Astrocyte (in vitro differentiated cells and primary cell): ENCODE results near the gene SMOC1. TPM values are rescaled to one million over a fixed set of nuclear protein-coding genes. Genes with fewer than 3 reads are reported as not detected.

Experiments used
- DNase-seq: peaks from one replicate; pipeline ENCODE4 v3.0.0-alpha.2; 2010; ENCODE audit warnings: low read depth
- FAIRE-seq: peaks from 2 replicates; lab custom pipeline; 2011; peaks lifted over from hg19 to GRCh38; lab: Jason Lieb, UNC
- H2AFZ ChIP-seq: 2 replicates; pipeline ENCODE4 v1.6.0; 2012; ENCODE audit warnings: low read depth, low read length, inconsistent platforms
- H3K27ac ChIP-seq: 2 replicates; pipeline ENCODE4 v1.5.1; 2011; ENCODE audit warnings: low read depth, low read length, inconsistent platforms
- H3K27me3 ChIP-seq: 2 replicates; pipeline ENCODE4 v1.6.0; 2011; ENCODE audit warnings: low read length, inconsistent platforms; ENCODE audit not compliant: insufficient read depth
- H3K36me3 ChIP-seq: 2 replicates; pipeline ENCODE4 v1.5.1; 2011; ENCODE audit warnings: low read length, inconsistent platforms; ENCODE audit not compliant: insufficient read depth
- H3K4me1 ChIP-seq: 2 replicates; pipeline ENCODE4 v1.5.1; 2011; ENCODE audit warnings: low read length, inconsistent platforms; ENCODE audit not compliant: insufficient read depth
- H3K4me2 ChIP-seq: 2 replicates; pipeline ENCODE4 v1.6.0; 2012; ENCODE audit warnings: low read length, inconsistent platforms
- H3K4me3 ChIP-seq: 2 replicates; pipeline ENCODE4 v1.5.1; 2011; ENCODE audit warnings: low read depth, mild to moderate bottlenecking, low read length, inconsistent platforms; ENCODE audit not compliant: insufficient read depth
- H3K79me2 ChIP-seq: 2 replicates; pipeline ENCODE4 v1.6.0; 2012; ENCODE audit warnings: mild to moderate bottlenecking, low read length, inconsistent platforms; ENCODE audit not compliant: insufficient read depth
- H3K9ac ChIP-seq: 2 replicates; pipeline ENCODE4 v1.6.0; 2012; ENCODE audit warnings: mild to moderate bottlenecking, low read length, inconsistent platforms
- H3K9me3 ChIP-seq: 2 replicates; pipeline ENCODE4 v1.5.1; 2012; ENCODE audit warnings: low read depth, mild to moderate bottlenecking, low read length, inconsistent platforms; ENCODE audit not compliant: insufficient read depth
- H4K20me1 ChIP-seq: 2 replicates; pipeline ENCODE4 v1.6.0; 2012; ENCODE audit warnings: low read length, inconsistent platforms; ENCODE audit not compliant: insufficient read depth
- H3K27ac Mint-ChIP-seq: one replicate; pipeline ENCODE4 v1.8.0; 2021; ENCODE audit warnings: mild to moderate bottlenecking, mixed read lengths; ENCODE audit not compliant: unreplicated experiment
- H3K27me3 Mint-ChIP-seq: one replicate; pipeline ENCODE4 v1.8.0; 2021; ENCODE audit warnings: low read depth, mixed read lengths; ENCODE audit not compliant: unreplicated experiment
- H3K36me3 Mint-ChIP-seq: one replicate; pipeline ENCODE4 v1.8.0; 2021; ENCODE audit warnings: low read depth, mixed read lengths; ENCODE audit not compliant: unreplicated experiment
- H3K4me1 Mint-ChIP-seq: one replicate; pipeline ENCODE4 v1.8.0; 2021; ENCODE audit warnings: low read depth, mixed read lengths; ENCODE audit not compliant: unreplicated experiment
- H3K4me3 Mint-ChIP-seq: one replicate; pipeline ENCODE4 v1.8.0; 2021; ENCODE audit warnings: mild to moderate bottlenecking, moderate library complexity, mixed read lengths; ENCODE audit not compliant: unreplicated experiment
- H3K9me3 Mint-ChIP-seq: one replicate; pipeline ENCODE4 v1.8.0; 2021; ENCODE audit warnings: mild to moderate bottlenecking, mixed read lengths; ENCODE audit not compliant: unreplicated experiment
- EZH2 ChIP-seq: IDR thresholded peaks from 2 replicates; pipeline ENCODE4 v1.6.1; 2012; ENCODE audit warnings: mild to moderate bottlenecking, low read length, inconsistent platforms; ENCODE audit not compliant: insufficient read depth
- total RNA-seq: library from RNA; stranded (reverse); gene quantifications from 2 replicates; pipeline ENCODE4 v1.2.1, GENCODE V29; 2021
- TF ChIP-seq, protein P1 (sequence below): IDR thresholded peaks from 2 replicates; pipeline ENCODE4 v1.5.1; 2011; ENCODE audit warnings: low read depth, mild to moderate bottlenecking, inconsistent platforms, low read length, moderate library complexity; ENCODE audit not compliant: insufficient read depth

SMOC1 gene
- total RNA-seq, 1 donor from 2014 or later: 0.16 TPM

GRCh38 chr14:69933623-69934275, 54.5 kb downstream of the SMOC1 start:
- H3K9ac ChIP-seq: no peak overlapping the region
- H3K27ac Mint-ChIP-seq: no peak overlapping the region
- peaks cover 18% of the 10 kb centered on the region for H3K27me3 ChIP-seq
- no peak overlapping the region for H3K27ac ChIP-seq
- H3K36me3 ChIP-seq: no peaks in the 10 kb centered on the region
- no peaks in the 10 kb centered on the region for H3K36me3 Mint-ChIP-seq
- H3K4me1 ChIP-seq: no peaks in the 10 kb centered on the region
- DNase-seq (no peak), FAIRE-seq (no peak)
- H3K4me3 Mint-ChIP-seq: no peak overlapping the region
- H3K4me2 ChIP-seq: no peak overlapping the region
- peaks cover 32% of the 10 kb centered on the region for H3K27me3 Mint-ChIP-seq
- no peak overlapping the region for H2AFZ ChIP-seq
- no peak overlapping the region for H3K4me3 ChIP-seq
- H3K9me3 Mint-ChIP-seq: peaks cover 2% of the 10 kb centered on the region
- no peaks in the 10 kb centered on the region for H3K79me2 ChIP-seq
- H3K4me1 Mint-ChIP-seq: no peaks in the 10 kb centered on the region
- no peaks in the 10 kb centered on the region for H4K20me1 ChIP-seq
- no peaks in the 10 kb centered on the region for H3K9me3 ChIP-seq
- TF ChIP-seq, protein P1, sequence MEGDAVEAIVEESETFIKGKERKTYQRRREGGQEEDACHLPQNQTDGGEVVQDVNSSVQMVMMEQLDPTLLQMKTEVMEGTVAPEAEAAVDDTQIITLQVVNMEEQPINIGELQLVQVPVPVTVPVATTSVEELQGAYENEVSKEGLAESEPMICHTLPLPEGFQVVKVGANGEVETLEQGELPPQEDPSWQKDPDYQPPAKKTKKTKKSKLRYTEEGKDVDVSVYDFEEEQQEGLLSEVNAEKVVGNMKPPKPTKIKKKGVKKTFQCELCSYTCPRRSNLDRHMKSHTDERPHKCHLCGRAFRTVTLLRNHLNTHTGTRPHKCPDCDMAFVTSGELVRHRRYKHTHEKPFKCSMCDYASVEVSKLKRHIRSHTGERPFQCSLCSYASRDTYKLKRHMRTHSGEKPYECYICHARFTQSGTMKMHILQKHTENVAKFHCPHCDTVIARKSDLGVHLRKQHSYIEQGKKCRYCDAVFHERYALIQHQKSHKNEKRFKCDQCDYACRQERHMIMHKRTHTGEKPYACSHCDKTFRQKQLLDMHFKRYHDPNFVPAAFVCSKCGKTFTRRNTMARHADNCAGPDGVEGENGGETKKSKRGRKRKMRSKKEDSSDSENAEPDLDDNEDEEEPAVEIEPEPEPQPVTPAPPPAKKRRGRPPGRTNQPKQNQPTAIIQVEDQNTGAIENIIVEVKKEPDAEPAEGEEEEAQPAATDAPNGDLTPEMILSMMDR: no peak
- no peak for TF ChIP-seq EZH2

DNA sequence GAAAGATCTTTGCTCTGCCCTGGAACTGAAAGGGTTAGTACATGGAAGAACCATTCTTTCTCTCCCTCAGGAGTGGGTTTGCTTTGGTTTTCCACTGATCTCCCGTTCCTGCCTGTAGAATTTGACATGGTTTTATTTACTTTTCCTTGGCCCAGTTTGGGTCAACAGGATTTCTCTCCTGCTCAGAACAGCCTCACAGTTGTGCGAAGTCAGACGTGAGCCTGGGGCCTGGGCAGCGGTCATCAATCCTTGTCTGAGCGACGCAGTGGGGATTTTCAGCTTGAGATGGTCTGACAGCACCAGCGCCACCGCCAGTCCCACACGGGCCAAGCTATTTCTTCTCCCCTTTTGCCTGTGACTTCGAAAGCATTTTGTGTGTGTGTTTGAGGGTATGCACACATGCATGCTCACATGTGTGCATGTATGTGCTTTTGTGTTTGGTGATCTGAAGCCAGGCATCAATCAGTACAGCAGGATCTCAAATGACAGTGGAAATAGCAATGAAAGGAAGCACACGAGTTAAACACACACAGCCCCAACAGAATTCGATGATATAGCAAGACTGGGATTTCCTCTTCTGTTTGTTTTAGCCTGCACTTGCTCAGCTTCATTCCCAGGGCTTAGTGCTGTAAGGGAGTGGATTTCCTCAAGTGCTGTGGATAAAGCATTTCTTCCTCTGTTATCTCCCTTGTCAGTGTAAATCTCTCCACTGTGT, 58.3 kb downstream of the SMOC1 start:
- Mint-ChIP-seq H3K9me3 (no peaks in the 10 kb centered on the region), H3K27me3 (peaks cover 30% of the 10 kb centered on the region), H3K4me1 (no peaks in the 10 kb centered on the region), H3K36me3 (no peaks in the 10 kb centered on the region), H3K4me3 (no peak overlapping the region), H3K27ac (no peak overlapping the region)
- Histone ChIP-seq H3K4me2 (no peak overlapping the region), H3K9me3 (no peaks in the 10 kb centered on the region), H2AFZ (no peak overlapping the region), H3K27ac (no peak overlapping the region), H3K36me3 (no peaks in the 10 kb centered on the region), H3K79me2 (no peaks in the 10 kb centered on the region), H4K20me1 (no peaks in the 10 kb centered on the region), H3K27me3 (peaks cover 10% of the 10 kb centered on the region), H3K9ac (no peak overlapping the region), H3K4me1 (no peaks in the 10 kb centered on the region), H3K4me3 (no peak overlapping the region)
- DNase-seq (no peak), FAIRE-seq (no peak)
- TF ChIP-seq EZH2: no peak
- TF ChIP-seq, protein P1: no peak

GRCh38 chr14:69938751-69939150, 59.5 kb downstream of the SMOC1 start:
- Histone ChIP-seq H3K79me2 (no peaks in the 10 kb centered on the region), H3K27me3 (peaks cover 10% of the 10 kb centered on the region), H3K4me1 (no peaks in the 10 kb centered on the region), H3K36me3 (no peaks in the 10 kb centered on the region), H2AFZ (no peak overlapping the region), H3K4me2 (no peak overlapping the region), H3K27ac (no peak overlapping the region), H3K9ac (no peak overlapping the region), H3K4me3 (no peak overlapping the region), H4K20me1 (no peaks in the 10 kb centered on the region), H3K9me3 (no peaks in the 10 kb centered on the region)
- FAIRE-seq (no peak), DNase-seq (no peak)
- H3K36me3 Mint-ChIP-seq: no peaks in the 10 kb centered on the region
- no peak for TF ChIP-seq EZH2
- TF ChIP-seq, protein P1: no peak
- peaks cover 27% of the 10 kb centered on the region for H3K27me3 Mint-ChIP-seq
- H3K4me1 Mint-ChIP-seq: peaks cover 4% of the 10 kb centered on the region
- no peak overlapping the region for H3K4me3 Mint-ChIP-seq
- H3K9me3 Mint-ChIP-seq: no peaks in the 10 kb centered on the region
- no peak overlapping the region for H3K27ac Mint-ChIP-seq
